ENCODE measurements around the gene GALNT17.

GRCh38 chr7:71364551-71364950, 232.6 kb downstream of the GALNT17 start:
- TF ChIP-seq CTBP1 (IDR thresholded peaks at IDR 0.05; ENCODE audit: borderline replicate concordance) (no peak), NFRKB (IDR thresholded peaks at IDR 0.05) (no peak), SP1 (IDR thresholded peaks at IDR 0.05) (no peak), ZNF384 (IDR thresholded peaks at IDR 0.05) (no peak), FOXM1 (IDR thresholded peaks at IDR 0.05; ENCODE audit: borderline replicate concordance) (no peak), ELF4 (IDR thresholded peaks at IDR 0.05) (no peak), TARDBP (IDR thresholded peaks at IDR 0.05) (no peak), FOXA1 (IDR thresholded peaks at IDR 0.05) (no peak), BHLHE40 (IDR thresholded peaks at IDR 0.05; ENCODE audit: borderline replicate concordance) (no peak), HDGF (IDR thresholded peaks at IDR 0.05; ENCODE audit: borderline replicate concordance) (no peak), ARNT (IDR thresholded peaks at IDR 0.05) (no peak), FOXK2 (IDR thresholded peaks at IDR 0.05) (no peak)
